GM12892 (cell line): ENCODE results near the gene PRR12.
A peak's percentile ranks its signal among the peaks of the same experiment; 100 is the strongest.
"Not testable (repeated sequence)": the region's sequence is repeated elsewhere in the genome, so short reads cannot be mapped to it uniquely, and the experiment has no call there.

ENCODE experiments used
- DNase-seq: peaks from one replicate; pipeline ENCODE4 v3.0.0; 2011; ENCODE audit not compliant: insufficient read length
- FAIRE-seq: peaks from 2 replicates; lab custom pipeline; 2011; peaks lifted over from hg19 to GRCh38; lab: Jason Lieb, UNC
- POLR2A ChIP-seq: IDR thresholded peaks from 2 replicates; pipeline ENCODE4 v1.6.1; 2011; ENCODE audit warnings: low read depth, low read length, control low read depth
- POLR2AphosphoS5 ChIP-seq: IDR thresholded peaks from 2 replicates; pipeline ENCODE4 v1.6.1; 2011; ENCODE audit warnings: low read depth, low read length, control low read depth
- TAF1 ChIP-seq: IDR thresholded peaks from 2 replicates; pipeline ENCODE4 v1.6.1; 2011; ENCODE audit warnings: low read depth, mild to moderate bottlenecking, control low read depth, low read length, borderline replicate concordance

Gene PRR12

DNA sequence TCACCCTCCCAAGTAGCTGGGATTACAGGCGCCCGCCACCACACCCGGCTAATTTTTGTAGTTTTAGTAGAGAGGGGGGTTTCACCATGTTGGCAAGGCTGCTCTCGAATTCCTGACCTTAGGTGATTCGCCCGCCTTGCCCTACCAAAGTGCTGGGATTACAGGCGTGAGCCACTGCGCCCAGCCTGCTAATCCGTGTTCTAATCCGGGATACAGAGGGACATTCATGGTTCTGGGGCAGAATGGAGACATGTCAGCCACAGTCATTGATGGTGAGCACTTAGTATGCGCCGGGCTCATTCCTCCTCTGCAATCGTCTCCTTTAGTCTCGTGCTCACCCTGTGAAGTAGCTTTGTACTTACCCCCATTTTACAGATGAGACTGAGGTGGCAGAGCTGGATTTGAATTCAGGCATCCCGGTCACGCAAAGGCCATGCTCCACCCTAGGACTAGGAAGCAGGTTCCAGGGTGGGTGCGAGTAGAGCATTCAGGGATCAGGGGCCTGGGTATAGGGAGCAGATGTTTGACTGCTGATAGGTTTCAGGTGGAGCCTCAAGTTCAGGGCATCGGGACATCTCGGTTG lies 40.7 kb downstream of the PRR12 start:
- TF ChIP-seq POLR2A (no peak), TAF1 (no peak), POLR2AphosphoS5 (no peak)
- DNase-seq (no peak), FAIRE-seq (no peak)

DNA sequence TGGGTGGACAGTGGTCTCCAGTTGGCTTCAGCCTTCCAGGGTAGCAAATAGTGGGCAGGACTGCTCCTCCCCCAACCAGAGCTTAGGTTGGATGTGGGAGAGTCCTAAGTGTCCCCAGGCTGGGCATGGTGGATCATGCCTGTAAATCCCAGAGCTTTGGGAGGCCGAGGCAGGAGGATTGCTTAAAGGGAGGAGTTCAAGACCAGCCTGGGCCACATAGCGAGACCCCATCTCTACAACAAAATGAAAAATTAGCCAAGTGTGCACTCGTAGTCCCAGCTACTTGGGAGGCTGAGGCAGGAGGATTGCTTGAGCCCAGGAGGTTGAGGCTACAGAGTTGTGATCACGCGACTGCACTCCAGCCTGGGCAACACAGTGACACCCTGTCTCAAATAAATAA lies 41.6 kb downstream of the PRR12 start:
- no peak for FAIRE-seq
- TF ChIP-seq POLR2A = no peak
- no peak for TF ChIP-seq TAF1
- TF ChIP-seq POLR2AphosphoS5 = no peak

DNA sequence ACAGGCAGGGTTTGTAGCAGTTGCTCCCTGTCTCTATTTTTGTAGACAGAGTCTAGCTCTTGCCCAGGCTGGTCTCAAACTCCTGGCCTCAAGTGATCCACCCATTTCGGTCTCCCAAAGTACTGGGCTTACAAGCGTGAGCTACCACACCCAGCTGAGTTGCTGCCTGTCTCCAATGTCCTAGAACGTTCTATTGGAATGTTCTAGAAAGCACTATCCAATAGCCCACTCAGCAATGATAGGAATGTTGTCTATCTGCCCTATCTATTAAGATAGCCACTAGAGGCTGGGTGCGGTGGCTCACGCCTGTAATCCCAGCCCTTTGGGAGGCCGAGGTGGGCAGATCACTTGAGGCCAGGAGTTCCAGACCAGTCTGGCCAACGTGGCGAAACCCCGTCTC lies 42.3 kb downstream of the PRR12 start:
- not testable (repeated sequence) for DNase-seq, FAIRE-seq

More for the DNA sequence above, 41.6 kb downstream of the PRR12 start:
- no peak for DNase-seq

DNA sequence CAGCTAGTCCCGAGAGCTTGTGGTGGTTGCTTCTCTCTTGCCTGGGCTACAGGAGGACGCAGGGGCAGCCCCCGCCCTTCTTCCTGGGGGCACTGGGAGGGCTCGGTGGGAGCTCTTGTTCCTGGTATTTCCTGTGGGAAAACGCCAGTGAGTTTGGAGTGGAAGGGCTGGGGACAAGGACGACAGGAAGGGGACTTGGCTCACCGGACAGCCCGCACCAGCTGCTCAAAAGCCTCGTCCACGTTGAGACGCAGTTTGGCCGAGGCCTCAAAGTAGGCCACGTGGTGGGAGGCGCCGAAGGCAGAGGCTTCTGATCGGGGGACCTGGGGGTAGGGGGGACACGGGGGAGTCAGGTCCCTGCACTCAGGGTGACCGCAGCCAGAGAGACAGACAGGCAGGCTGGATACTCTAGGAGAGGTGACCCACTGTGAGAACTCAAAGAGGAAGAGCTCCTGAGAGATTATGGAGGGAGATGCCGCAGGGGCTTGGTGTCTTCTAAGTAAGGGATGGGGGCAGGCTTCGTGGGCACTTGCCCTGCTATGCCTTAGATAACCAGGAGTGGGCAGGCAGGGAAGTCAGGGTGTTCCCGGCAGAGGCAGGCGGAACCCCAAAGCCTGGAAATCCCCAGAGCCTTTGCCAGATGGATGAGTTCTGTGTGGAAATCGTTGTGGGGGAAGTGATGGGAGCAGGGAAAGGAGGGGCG lies 44.7 kb downstream of the PRR12 start:
- no peak for FAIRE-seq
- no peak for DNase-seq
- TF ChIP-seq POLR2AphosphoS5 (no peak), POLR2A (no peak), TAF1 (no peak)

DNA sequence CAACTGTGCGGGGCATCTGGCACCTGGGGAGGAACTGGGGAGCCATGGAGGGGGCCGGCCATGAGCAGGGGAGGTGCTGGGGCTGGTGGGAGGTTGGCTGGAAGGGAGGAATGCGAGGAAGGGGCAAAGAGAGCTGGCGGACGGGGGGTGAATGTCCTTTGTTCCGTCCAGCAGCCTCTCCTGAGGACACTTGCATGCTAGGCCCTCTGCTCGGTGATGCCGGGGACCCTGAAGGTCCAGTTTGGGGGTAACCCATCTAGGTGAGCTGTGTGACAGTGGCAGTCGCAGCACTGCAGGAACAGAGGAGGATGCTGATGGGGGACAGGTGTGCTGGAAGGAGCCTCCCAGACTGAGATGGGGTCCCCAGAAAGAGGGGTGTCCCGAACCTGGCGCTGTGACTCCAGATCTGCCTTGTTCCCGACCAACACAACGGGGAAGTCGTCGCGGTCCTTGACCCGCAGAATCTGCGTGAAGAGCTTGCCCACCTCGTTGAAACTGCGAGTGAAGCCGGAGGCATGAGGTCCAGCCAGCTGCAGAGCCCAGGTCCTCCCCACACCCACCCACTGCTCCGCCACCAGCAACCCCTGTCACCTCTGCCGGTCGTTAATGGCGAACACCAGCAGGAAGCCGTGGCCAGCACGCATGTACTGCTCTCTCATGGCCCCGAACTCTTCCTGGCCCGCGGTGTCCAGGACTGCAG lies 45.4 kb downstream of the PRR12 start:
- no peak for DNase-seq
- FAIRE-seq = no peak
- TF ChIP-seq POLR2AphosphoS5 (no peak), TAF1 (no peak), POLR2A (no peak)

DNA sequence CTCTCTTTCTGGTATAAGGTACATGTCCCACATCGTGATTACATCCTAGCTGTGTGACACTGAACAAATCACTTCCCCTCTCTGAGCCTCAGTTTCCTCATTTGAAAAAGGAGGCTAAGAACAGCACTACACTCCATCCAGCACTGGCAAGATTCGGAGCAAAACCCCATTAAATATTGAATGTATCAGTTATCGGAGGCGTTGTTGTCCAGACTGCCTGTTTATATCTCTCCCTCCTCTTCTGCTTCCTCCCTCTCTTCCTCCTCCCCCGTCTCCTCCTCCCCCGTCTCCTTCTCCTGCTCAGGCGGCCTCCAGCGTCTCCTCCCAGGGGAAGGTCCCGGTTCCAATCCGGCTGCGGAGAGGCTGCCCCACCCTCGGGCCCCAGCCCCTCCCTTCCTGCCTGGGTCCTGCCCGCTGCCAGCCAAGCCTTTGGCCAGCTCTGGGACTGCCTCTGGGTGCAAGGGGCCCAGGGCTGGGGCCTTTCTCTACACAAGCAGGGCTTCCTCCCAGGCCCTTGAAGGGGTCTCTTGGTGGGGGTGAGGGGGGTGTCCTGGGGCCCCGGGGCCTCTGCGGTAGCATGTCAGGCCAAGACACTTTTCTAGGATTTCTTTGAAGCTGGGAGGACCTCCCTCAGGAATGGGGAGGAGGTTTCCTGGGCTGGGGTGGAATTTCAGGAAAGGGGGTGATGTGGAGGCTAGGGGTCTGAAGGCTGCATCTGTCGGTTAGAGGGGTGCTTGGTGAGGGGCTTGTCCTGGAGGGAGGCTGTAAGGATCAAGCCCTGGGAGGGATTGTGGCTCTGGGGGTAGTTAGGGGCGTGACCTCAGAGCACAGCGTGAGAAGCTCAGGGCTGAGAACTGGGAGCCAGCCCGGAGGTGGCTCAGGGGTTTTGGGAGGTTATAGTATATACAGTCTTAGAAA lies 47.1 kb downstream of the PRR12 start:
- no peak for FAIRE-seq

DNA sequence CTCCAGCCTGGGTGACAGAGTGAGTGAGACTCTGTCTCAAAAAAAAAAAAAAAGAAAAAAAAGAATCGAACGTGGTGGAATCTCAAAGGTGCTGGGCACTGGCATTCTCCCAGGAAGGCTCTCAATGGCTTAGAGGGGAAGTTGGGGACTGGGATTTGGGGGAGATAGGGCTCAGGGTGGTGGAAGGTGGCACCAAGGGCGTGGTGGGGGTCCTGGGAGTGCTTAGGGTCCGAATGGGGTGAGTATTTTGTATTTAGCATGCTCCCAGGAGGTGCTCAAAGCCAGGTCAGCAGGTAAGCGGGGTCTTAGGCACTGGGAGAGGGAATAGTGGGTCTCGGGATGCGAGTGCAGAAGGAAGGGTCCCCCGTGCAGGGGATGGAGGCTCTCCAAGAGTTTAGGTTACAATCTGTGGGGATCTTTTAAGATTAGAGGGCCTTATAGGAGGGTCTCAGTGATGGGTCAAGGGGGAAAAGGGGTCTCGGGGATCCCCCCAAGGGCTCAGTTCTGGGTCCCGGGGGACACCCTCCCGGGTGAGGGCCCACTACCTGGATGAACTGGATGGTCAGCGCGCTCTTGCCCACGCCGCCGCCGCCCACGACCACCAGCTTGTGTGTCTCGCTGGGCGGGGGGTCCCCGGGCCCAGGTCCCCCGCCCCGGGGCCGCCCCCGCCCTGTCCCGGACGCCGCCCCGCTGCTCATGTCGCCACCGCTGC lies 48.6 kb downstream of the PRR12 start:
- TF ChIP-seq POLR2A = no peak
- no peak for TF ChIP-seq POLR2AphosphoS5
- no peak for TF ChIP-seq TAF1
- DNase-seq = no peak
- no peak for FAIRE-seq

More for the DNA sequence above, 47.1 kb downstream of the PRR12 start:
- no peak for TF ChIP-seq POLR2A
- no peak for TF ChIP-seq POLR2AphosphoS5
- DNase-seq = no peak

DNA sequence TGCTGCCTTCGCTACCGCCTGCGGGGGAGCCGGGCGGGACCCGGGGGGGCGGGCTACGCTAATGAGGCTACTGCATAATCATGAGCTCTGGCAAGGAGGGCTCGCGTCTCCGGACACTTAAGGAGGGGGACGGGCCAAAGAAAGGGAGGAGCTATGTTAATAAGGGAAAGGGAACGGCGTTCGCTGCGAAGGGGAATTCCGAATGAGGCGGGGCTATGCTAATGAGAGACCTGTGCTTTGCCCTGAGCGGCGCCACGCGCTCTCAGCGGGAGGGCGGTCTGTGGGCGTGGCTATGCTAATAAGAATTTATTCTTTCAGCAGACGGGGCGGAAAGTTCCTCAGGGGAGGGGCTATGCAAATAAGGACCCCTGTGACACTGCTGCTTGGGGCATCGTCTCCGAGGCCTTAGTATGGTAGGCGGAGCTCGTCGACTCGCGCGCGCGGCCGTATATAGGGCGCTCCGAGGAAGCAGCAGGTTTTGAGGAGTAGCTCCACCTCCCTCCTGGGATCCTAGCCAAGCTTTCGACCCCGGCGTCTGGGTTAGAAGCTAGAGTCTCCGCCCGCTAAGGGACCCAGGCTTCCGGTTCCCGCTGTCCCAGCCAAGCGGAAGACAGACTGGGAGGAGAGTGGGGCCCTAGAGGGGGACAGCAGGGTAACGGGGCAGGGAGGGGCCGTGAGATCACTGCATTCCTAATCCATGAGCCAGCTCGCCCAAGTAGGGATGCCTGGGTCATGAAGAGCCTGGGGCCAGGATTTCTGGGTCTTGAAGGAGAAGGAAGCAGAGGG lies 49.3 kb downstream of the PRR12 start, which contains the start of gene RRAS:
Gene RRAS (minus strand): TSS at position 31 of the 786 bp plus-strand sequence. CDS start 45 bp downstream, outside the sequence.
- TF ChIP-seq TAF1 (peak; percentile 64; the same call in 1 of the 2 replicates), POLR2AphosphoS5 (peak; percentile 84), POLR2A (peak; percentile 86)
- FAIRE-seq (peak; percentile 99), DNase-seq (peak; percentile 96)

DNA sequence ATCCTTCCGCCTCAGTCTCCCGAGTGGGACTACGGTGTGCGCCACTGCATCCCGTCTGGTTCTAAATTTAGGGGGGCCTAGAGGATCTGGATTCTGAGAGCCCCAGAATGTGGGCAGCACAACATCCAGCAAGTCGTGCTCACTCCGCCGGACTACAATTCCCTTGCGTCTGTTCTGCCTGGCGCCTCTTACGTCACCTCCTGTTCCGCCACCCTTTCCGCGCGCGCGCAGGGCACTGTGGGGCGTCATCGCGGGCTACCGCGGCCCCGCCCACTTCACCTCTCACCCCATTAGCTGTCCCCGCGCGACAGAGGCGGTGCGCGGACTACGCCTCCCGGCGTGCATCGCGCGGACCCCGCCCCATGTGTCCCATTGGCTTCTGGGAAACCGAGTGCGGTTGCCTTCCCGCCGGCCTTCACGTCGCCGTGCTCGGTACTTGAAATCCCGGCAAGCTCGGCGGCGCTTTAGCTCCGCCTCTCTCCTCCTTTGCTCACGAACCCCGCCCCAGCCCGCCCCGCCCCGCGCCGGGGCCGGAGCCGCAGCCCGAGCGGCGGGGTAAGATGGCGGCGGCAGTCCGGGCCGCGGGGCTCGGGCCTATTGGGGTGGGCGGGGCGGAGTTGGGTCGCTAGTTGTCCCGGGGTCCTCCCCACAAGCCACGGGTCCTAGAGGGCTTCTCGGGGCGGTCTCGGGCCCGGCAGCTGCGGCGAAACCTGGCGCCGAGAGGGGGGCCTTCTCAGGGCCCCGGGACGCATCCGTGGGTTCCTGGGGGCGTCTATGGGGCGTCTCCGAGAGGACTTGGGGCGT lies 50.9 kb downstream of the PRR12 start, which contains the start of gene SCAF1:
Gene SCAF1 (plus strand): TSS at position 522 of the 804 bp plus-strand sequence. CDS start 2,818 bp downstream, outside the sequence.
- FAIRE-seq = peak; percentile 99

More for the DNA sequence above, 50.9 kb downstream of the PRR12 start, which contains the start of gene SCAF1:
- TF ChIP-seq TAF1 (peak; percentile 24; the same call in 1 of the 2 replicates), POLR2AphosphoS5 (no peak), POLR2A (peak; percentile 46; the same call in 1 of the 2 replicates)
- peak; percentile 94 for DNase-seq
